Measurements from ENCODE around the gene METTL25B.
A peak's percentile ranks its signal among the peaks of the same experiment; 100 is the strongest.

The METTL25B gene

DNA sequence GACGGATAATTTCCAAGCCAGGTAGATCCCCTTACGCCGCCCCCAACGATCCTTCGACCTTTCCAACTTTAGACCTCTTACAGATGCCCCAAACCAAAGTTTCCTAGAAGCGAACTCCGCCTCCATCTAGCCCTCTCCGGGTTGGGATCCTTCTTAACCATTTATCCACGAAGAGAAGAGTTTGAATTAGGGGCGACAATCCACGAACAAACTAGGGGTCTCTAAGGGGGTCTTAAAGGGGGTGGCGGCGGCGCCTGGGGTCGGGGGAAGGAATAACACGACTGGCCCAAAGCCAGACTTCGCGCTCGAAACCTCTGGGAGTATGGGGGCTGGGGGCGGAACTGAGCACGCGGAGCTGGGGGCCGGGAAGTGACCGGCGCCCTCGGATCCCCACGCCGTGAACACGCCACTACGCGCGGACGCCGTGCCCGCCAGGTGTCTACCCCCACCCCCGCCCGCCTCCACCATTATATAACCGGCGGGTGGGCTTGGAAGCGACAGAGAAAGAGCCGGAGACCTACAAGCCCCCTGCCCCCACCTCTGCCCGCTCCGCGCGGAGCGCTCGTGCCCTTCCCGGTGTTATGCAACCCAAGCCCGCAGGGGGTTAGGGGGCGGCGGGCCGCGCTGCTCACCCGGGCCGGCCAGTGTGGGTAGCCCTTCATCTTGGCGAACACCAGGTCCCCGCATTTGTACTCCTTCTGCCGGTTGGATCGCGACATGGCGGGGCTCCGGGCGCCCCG, 22.6 kb downstream of the METTL25B start:
- no peaks in the 10 kb centered on the region for H3K27me3 ChIP-seq (ENCODE audit: control insufficient read depth in 3 of 3, insufficient read depth in 3 of 3, low read depth in 1 of 3, low read length in 3 of 3)
- peak overlapping the region; percentile 79 for H3K4ac ChIP-seq (ENCODE audit: low read length)
- peak overlapping the region; percentile 92 for H3K23ac ChIP-seq (ENCODE audit: low read depth, low read length, poor library complexity)
- H3K14ac ChIP-seq (ENCODE audit: low read length): peak overlapping the region; percentile 74
- WGBS, 2 donors (ENCODE audit: extremely low coverage in 2 of 2, insufficient read length in 2 of 2, insufficient replicate concordance in 1 of 2): no CpG with 5 or more reads among the region's 64 CpGs
- peak overlapping the region; percentile 95 for H3K9ac ChIP-seq (ENCODE audit: low read depth, low read length, poor library complexity)
- peak overlapping the region; percentile 83 to 96 for H3K4me3 ChIP-seq (ENCODE audit: low read length in 2 of 2)
- H3K4me2 ChIP-seq (ENCODE audit: insufficient read depth, low read length, poor library complexity, severe bottlenecking): peak overlapping the region; percentile 94
- no peak for DNase-seq (ENCODE audit: low spot score)
- peaks cover 2 to 24% of the 10 kb centered on the region in 2 donors for H3K36me3 ChIP-seq (replicated peaks in 1 of 2; ENCODE audit: control insufficient read depth in 2 of 2, insufficient read depth in 2 of 2, low read length in 2 of 2)
- peak overlapping the region; percentile 98 for H2AK5ac ChIP-seq (ENCODE audit: low read depth, low read length)
- H2BK120ac ChIP-seq (ENCODE audit: low read depth, low read length): peak overlapping the region; percentile 88
- peak overlapping the region; percentile 97 for H2BK5ac ChIP-seq (ENCODE audit: low read length)
- H3K27ac ChIP-seq (replicated peaks; ENCODE audit: low read length): peak overlapping the region; percentile 84
- no peaks in the 10 kb centered on the region for H3K9me3 ChIP-seq (replicated peaks in 1 of 2; ENCODE audit: control insufficient read depth in 2 of 2, insufficient read depth in 1 of 2, low read depth in 1 of 2, low read length in 2 of 2)
- no peak overlapping the region for H4K8ac ChIP-seq (ENCODE audit: low read depth, low read length)
- peak overlapping the region; percentile 61 for H4K91ac ChIP-seq (ENCODE audit: low read depth, low read length, poor library complexity)
- H2BK15ac ChIP-seq (ENCODE audit: low read length): peak overlapping the region; percentile 22
- peak overlapping the region; percentile 88 for H2AFZ ChIP-seq (ENCODE audit: low read length)
- H3K4me1 ChIP-seq (ENCODE audit: control insufficient read depth in 2 of 2, insufficient read depth in 1 of 2, low read depth in 1 of 2, low read length in 2 of 2): peaks cover 32 to 45% of the 10 kb centered on the region in 2 donors
- peaks cover 8% of the 10 kb centered on the region for H3K79me1 ChIP-seq (ENCODE audit: low read depth, low read length)
- H3K18ac ChIP-seq (ENCODE audit: low read length): peak overlapping the region; percentile 95
- H2BK12ac ChIP-seq (ENCODE audit: low read length): no peak overlapping the region

DNA sequence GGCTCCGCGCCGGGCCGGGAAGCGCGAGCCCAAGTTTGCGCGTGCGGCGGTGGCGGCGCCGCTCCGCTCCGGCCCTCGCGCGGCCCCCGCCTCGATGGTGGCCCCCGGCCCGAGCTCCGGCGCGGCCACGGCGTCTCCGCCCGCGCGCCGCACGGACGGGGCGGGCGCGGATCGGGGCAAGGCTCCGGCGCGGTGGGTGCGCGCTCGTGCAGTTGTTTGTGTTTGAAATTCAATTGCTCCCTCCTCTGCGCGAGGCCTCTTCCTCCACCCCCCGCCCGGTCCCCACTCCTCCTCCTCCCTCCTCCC, 23.1 kb downstream of the METTL25B start, which contains the start of gene HDGF:
Gene HDGF, minus strand, starts transcription at position 225 of the 306 bp plus-strand sequence. CDS start 246 bp downstream, outside the sequence.
- peak within 1 kb of the TSS; percentile 7 for H2BK12ac ChIP-seq (ENCODE audit: low read length)
- H2AK5ac ChIP-seq (ENCODE audit: low read depth, low read length): peak within 1 kb of the TSS; percentile 98
- no CpG with 5 or more reads among the region's 48 CpGs for WGBS, 2 donors (ENCODE audit: extremely low coverage in 2 of 2, insufficient read length in 2 of 2, insufficient replicate concordance in 1 of 2)

DNA sequence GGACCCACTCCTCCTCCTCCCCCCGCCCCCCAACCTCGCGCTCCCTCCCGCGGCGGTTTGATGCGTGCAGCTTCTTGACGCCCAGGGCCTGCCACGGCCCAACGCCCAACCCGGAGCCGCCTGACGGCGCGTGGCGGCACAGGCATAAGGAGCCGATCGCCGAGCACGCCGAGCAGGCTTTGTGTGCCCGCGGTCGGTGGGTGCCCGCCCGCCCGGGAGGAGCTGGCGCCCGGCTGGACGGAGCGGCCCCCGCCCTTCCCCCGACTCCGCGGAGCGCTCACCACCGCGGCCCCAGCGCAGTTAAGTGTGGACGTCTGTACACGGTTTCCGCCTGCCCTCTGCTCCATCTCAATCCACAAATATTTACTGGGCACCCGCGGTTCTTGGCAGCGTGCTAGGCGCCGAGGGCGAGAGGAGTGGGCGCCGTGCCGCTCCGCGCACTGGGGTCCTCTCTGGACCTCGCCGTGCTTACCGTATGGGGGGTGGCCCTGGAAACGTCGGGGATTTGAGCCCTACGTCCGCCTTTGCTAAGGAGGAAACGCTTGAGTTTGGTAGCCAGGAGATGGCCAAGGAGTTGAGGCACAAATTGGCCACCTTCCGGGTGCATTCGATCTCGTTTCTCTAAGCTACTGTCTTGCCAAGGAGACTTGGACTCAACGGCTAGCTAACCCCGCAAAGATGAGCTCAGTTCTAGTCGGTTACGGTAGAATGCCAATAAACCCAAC, 23.6 kb downstream of the METTL25B start:
- Histone ChIP-seq H3K23ac (ENCODE audit: low read depth, low read length, poor library complexity) (peak overlapping the region; percentile 92), H2BK5ac (ENCODE audit: low read length) (peak overlapping the region; percentile 92), H2BK120ac (ENCODE audit: low read depth, low read length) (peak overlapping the region; percentile 82), H3K14ac (ENCODE audit: low read length) (peak overlapping the region; percentile 86), H3K4me1 (ENCODE audit: control insufficient read depth in 2 of 2, insufficient read depth in 1 of 2, low read depth in 1 of 2, low read length in 2 of 2) (peaks cover 26 to 36% of the 10 kb centered on the region in 2 donors), H3K27me3 (ENCODE audit: control insufficient read depth in 3 of 3, insufficient read depth in 3 of 3, low read depth in 1 of 3, low read length in 3 of 3) (no peaks in the 10 kb centered on the region), H2BK15ac (ENCODE audit: low read length) (peak overlapping the region; percentile 87), H2BK12ac (ENCODE audit: low read length) (peak overlapping the region; percentile 7), H3K36me3 (replicated peaks in 1 of 2; ENCODE audit: control insufficient read depth in 2 of 2, insufficient read depth in 2 of 2, low read length in 2 of 2) (peaks cover 2 to 23% of the 10 kb centered on the region in 2 donors), H3K9ac (ENCODE audit: low read depth, low read length, poor library complexity) (peak overlapping the region; percentile 98), H4K8ac (ENCODE audit: low read depth, low read length) (peak overlapping the region; percentile 83), H2AFZ (ENCODE audit: low read length) (peak overlapping the region; percentile 88), H3K9me3 (replicated peaks in 1 of 2; ENCODE audit: control insufficient read depth in 2 of 2, insufficient read depth in 1 of 2, low read depth in 1 of 2, low read length in 2 of 2) (no peaks in the 10 kb centered on the region), H3K4ac (ENCODE audit: low read length) (peak overlapping the region; percentile 87), H3K4me2 (ENCODE audit: insufficient read depth, low read length, poor library complexity, severe bottlenecking) (peak overlapping the region; percentile 52), H3K27ac (replicated peaks; ENCODE audit: low read length) (peak overlapping the region; percentile 72), H4K91ac (ENCODE audit: low read depth, low read length, poor library complexity) (peak overlapping the region; percentile 93), H3K4me3 (ENCODE audit: low read length in 2 of 2) (peak overlapping the region; percentile 83 to 90), H3K79me1 (ENCODE audit: low read depth, low read length) (peaks cover 8% of the 10 kb centered on the region), H2AK5ac (ENCODE audit: low read depth, low read length) (peak overlapping the region; percentile 10), H3K18ac (ENCODE audit: low read length) (peak overlapping the region; percentile 99)
- WGBS, 2 donors (ENCODE audit: extremely low coverage in 2 of 2, insufficient read length in 2 of 2, insufficient replicate concordance in 1 of 2): no CpG with 5 or more reads among the region's 68 CpGs
- peak; percentile 94 for DNase-seq (ENCODE audit: low spot score)

More for the DNA sequence above, 23.1 kb downstream of the METTL25B start, which contains the start of gene HDGF:
- peak within 1 kb of the TSS; percentile 87 for H3K4ac ChIP-seq (ENCODE audit: low read length)
- H3K4me3 ChIP-seq (ENCODE audit: low read length in 2 of 2): peak within 1 kb of the TSS; percentile 83 to 96
- H3K9me3 ChIP-seq (replicated peaks in 1 of 2; ENCODE audit: control insufficient read depth in 2 of 2, insufficient read depth in 1 of 2, low read depth in 1 of 2, low read length in 2 of 2): no peaks in the 10 kb centered on the region
- H4K91ac ChIP-seq (ENCODE audit: low read depth, low read length, poor library complexity): peak within 1 kb of the TSS; percentile 93
- peak within 1 kb of the TSS; percentile 98 for H3K9ac ChIP-seq (ENCODE audit: low read depth, low read length, poor library complexity)
- H2AFZ ChIP-seq (ENCODE audit: low read length): peak within 1 kb of the TSS; percentile 88
- H3K27me3 ChIP-seq (ENCODE audit: control insufficient read depth in 3 of 3, insufficient read depth in 3 of 3, low read depth in 1 of 3, low read length in 3 of 3): no peaks in the 10 kb centered on the region
- peak within 1 kb of the TSS; percentile 97 for H2BK5ac ChIP-seq (ENCODE audit: low read length)
- peak within 1 kb of the TSS; percentile 99 for H3K18ac ChIP-seq (ENCODE audit: low read length)
- peaks cover 8% of the 10 kb centered on the region for H3K79me1 ChIP-seq (ENCODE audit: low read depth, low read length)
- H3K14ac ChIP-seq (ENCODE audit: low read length): peak within 1 kb of the TSS; percentile 86
- peak within 1 kb of the TSS; percentile 88 for H2BK120ac ChIP-seq (ENCODE audit: low read depth, low read length)
- H3K23ac ChIP-seq (ENCODE audit: low read depth, low read length, poor library complexity): peak within 1 kb of the TSS; percentile 92
- H3K4me1 ChIP-seq (ENCODE audit: control insufficient read depth in 2 of 2, insufficient read depth in 1 of 2, low read depth in 1 of 2, low read length in 2 of 2): peaks cover 27 to 39% of the 10 kb centered on the region in 2 donors
- H2BK15ac ChIP-seq (ENCODE audit: low read length): peak within 1 kb of the TSS; percentile 87
- peak within 1 kb of the TSS; percentile 83 for H4K8ac ChIP-seq (ENCODE audit: low read depth, low read length)
- H3K36me3 ChIP-seq (replicated peaks in 1 of 2; ENCODE audit: control insufficient read depth in 2 of 2, insufficient read depth in 2 of 2, low read length in 2 of 2): peaks cover 2 to 23% of the 10 kb centered on the region in 2 donors
- peak within 1 kb of the TSS; percentile 84 for H3K27ac ChIP-seq (replicated peaks; ENCODE audit: low read length)
- peak within 1 kb of the TSS; percentile 94 for H3K4me2 ChIP-seq (ENCODE audit: insufficient read depth, low read length, poor library complexity, severe bottlenecking)
- no peak for DNase-seq (ENCODE audit: low spot score)

Data from neuronal stem cell (in vitro differentiated cells).